ENCODE data around the gene TIMM10.

- TF ChIP-seq, protein P1, sequence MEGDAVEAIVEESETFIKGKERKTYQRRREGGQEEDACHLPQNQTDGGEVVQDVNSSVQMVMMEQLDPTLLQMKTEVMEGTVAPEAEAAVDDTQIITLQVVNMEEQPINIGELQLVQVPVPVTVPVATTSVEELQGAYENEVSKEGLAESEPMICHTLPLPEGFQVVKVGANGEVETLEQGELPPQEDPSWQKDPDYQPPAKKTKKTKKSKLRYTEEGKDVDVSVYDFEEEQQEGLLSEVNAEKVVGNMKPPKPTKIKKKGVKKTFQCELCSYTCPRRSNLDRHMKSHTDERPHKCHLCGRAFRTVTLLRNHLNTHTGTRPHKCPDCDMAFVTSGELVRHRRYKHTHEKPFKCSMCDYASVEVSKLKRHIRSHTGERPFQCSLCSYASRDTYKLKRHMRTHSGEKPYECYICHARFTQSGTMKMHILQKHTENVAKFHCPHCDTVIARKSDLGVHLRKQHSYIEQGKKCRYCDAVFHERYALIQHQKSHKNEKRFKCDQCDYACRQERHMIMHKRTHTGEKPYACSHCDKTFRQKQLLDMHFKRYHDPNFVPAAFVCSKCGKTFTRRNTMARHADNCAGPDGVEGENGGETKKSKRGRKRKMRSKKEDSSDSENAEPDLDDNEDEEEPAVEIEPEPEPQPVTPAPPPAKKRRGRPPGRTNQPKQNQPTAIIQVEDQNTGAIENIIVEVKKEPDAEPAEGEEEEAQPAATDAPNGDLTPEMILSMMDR (IDR thresholded peaks at IDR 0.05), result no peak
- TF ChIP-seq ZFX (IDR thresholded peaks at IDR 0.05; ENCODE audit: borderline replicate concordance), result no peak
Measured at GRCh38 chr11:57566005-57566904, 35.7 kb upstream of the TIMM10 start.

All from 22Rv1 (cell line).